GM12878 (cell line): ENCODE results near the gene PFKP. TPM values are rescaled to one million over a fixed set of nuclear protein-coding genes. Genes with fewer than 3 reads are reported as not detected.

Experiments
- ATAC-seq: fragments of 200-7000 bp; cut with Tn5 transposase; 3 replicates; pipeline ENCODE4 v1.9.1; 2020; ENCODE audit warnings: mild to moderate bottlenecking, moderate library complexity
- BruUV-seq: library from RNA; stranded (reverse); fragments of 400-500 nt; replicated peaks from 2 replicates; lab custom pipeline; 2021; lab: Mats Ljungman, UMichigan
- CTCF ChIA-PET: fragments of 300-600 bp; sonication (Branson Sonifier 250); formaldehyde crosslinking; extraction: SDS; loops from one replicate; lab custom pipeline; 2021; ENCODE audit warnings: inconsistent platforms; lab: Yijun Ruan, JAX
- POLR2A ChIA-PET: fragments of 350-600 bp; formaldehyde crosslinking; extraction: SDS; loops from one replicate; lab custom pipeline; 2021; ENCODE audit warnings: inconsistent platforms; lab: Charles Lee
- RAD21 ChIA-PET: fragments of 300-600 bp; sonication (Branson Sonifier 250); formaldehyde crosslinking; loops from one replicate; lab custom pipeline; 2023; ENCODE audit warnings: antibody characterized with exemption; ENCODE audit not compliant: unreplicated experiment; lab: Charles Lee
- SMC1A ChIA-PET: fragments of 300-600 bp; sonication (Branson Sonifier 250); formaldehyde crosslinking; loops from one replicate; lab custom pipeline; 2023; ENCODE audit not compliant: unreplicated experiment, uncharacterized antibody; lab: Charles Lee
- DNase-seq: peaks from one replicate; pipeline ENCODE4 v3.0.0-alpha.2; 2011; ENCODE audit warnings: low read depth, low spot score
- FAIRE-seq: peaks from 3 replicates; lab custom pipeline; 2011; peaks lifted over from hg19 to GRCh38; lab: Jason Lieb, UNC
- H2AFZ ChIP-seq: 2 replicates; pipeline ENCODE4 v1.6.0; 2011; ENCODE audit warnings: low read depth, low read length, control low read depth; ENCODE audit not compliant: control insufficient read depth
- H3K27ac ChIP-seq: 2 replicates; pipeline ENCODE4 v1.5.1; 2011; ENCODE audit warnings: control low read depth; ENCODE audit not compliant: control insufficient read depth, insufficient read depth
- H3K27me3 ChIP-seq, 2 experiments: replicated peaks in 1 of 2; 2 replicates each; pipeline versions ENCODE4 v1.6.0 to v1.6.1; 2011; ENCODE audit warnings: low read length in 1 of 2; ENCODE audit not compliant: control insufficient read depth in 2 of 2, insufficient read depth in 2 of 2
- H3K36me3 ChIP-seq, 2 experiments: 2 replicates each; pipeline ENCODE4 v1.5.1; 2011; ENCODE audit warnings: low read length in 1 of 2; ENCODE audit not compliant: control insufficient read depth in 2 of 2, insufficient read depth in 2 of 2
- H3K4me1 ChIP-seq: 2 replicates; pipeline ENCODE4 v1.6.1; 2011; ENCODE audit warnings: mild to moderate bottlenecking, low read length, moderate library complexity, mixed read lengths; ENCODE audit not compliant: control insufficient read depth, insufficient read depth
- H3K4me2 ChIP-seq: 2 replicates; pipeline ENCODE4 v1.6.0; 2011; ENCODE audit warnings: control low read depth; ENCODE audit not compliant: control insufficient read depth, insufficient read depth
- H3K4me3 ChIP-seq: fragments of 200-600 bp; sonication (generic); 2 replicates; pipeline ENCODE4 v1.5.1; 2016
- H3K79me2 ChIP-seq: 2 replicates; pipeline ENCODE4 v1.6.0; 2011; ENCODE audit warnings: low read length; ENCODE audit not compliant: control insufficient read depth, insufficient read depth
- H3K9ac ChIP-seq: 2 replicates; pipeline ENCODE4 v1.8.0; 2011; ENCODE audit warnings: low read length, control low read depth, mixed read lengths; ENCODE audit not compliant: control insufficient read depth, insufficient read depth
- H3K9me3 ChIP-seq: replicated peaks from 3 replicates; pipeline ENCODE4 v1.5.1; 2011; ENCODE audit warnings: mild to moderate bottlenecking, low read length; ENCODE audit not compliant: control insufficient read depth, insufficient read depth
- H4K20me1 ChIP-seq: 2 replicates; pipeline ENCODE4 v1.6.0; 2011; ENCODE audit not compliant: control insufficient read depth, insufficient read depth
- CHD4 ChIP-seq: fragments of 200-600 bp; sonication (generic); IDR thresholded peaks from 2 replicates; pipeline ENCODE4 v1.6.1; 2016; ENCODE audit warnings: mild to moderate bottlenecking
- NFYA ChIP-seq: IDR thresholded peaks from 2 replicates; pipeline ENCODE4 v1.6.1; 2011; ENCODE audit warnings: low read depth, mild to moderate bottlenecking, low read length, improper control_type of control experiment, borderline replicate concordance
- TBL1XR1 ChIP-seq: IDR thresholded peaks from 2 replicates; pipeline ENCODE4 v1.6.1; 2012; ENCODE audit warnings: low read depth, low read length, improper control_type of control experiment
- TCF3 ChIP-seq: IDR thresholded peaks from 2 replicates; pipeline ENCODE4 v1.6.1; 2012; ENCODE audit warnings: low read depth, mild to moderate bottlenecking, low read length, borderline replicate concordance; ENCODE audit not compliant: insufficient read depth
- ZNF217 ChIP-seq: fragments of 450-650 bp; IDR thresholded peaks from 2 replicates; pipeline ENCODE4 v1.6.1; 2017; ENCODE audit warnings: antibody characterized with exemption, mild to moderate bottlenecking
- WGBS: methylation state at CpG from one replicate; pipeline ENCODE4 v1.1.6; 2016; ENCODE audit warnings: low lambda C conversion rate; ENCODE audit not compliant: insufficient replicate concordance, insufficient coverage; ENCODE audit errors: missing lambda C conversion rate; 5-methylcytosine and 5-hydroxymethylcytosine counted together
- in situ Hi-C: fragments of 300-500 bp; cut with MboI; formaldehyde crosslinking; loops from 9 replicates; pipeline ENCODE4 v1.14.3; 2018; ENCODE audit warnings: mixed read lengths
- intact Hi-C: fragments of 100-400 bp; cut with micrococcal nuclease; formaldehyde crosslinking; loops from one replicate; pipeline ENCODE4 v1.14.2; 2022; ENCODE audit not compliant: unreplicated experiment
- polyA plus RNA-seq, 11 experiments: library from polyadenylated mRNA; depleted of rRNA in 4 of 11; unstranded in 6 of 11; stranded (reverse) in 5 of 11; fragments of >200 nt; fragmentation: Nextera tagmentation in 4 of 11; fragmentation: Illumina TruSeq in 1 of 11; extraction: Ambion mirVana in 4 of 11; extraction: Trizol in 1 of 11; gene quantifications; 1 replicate in 1 of 11; 2 replicates in 10 of 11; pipeline versions ENCODE4 v1.2.1 to v1.2.3, GENCODE V29; 2011 to 2016; ENCODE audit warnings: inconsistent platforms in 2 of 11, missing spikeins in 2 of 11, low read depth in 1 of 11
- total RNA-seq, 4 experiments: library from RNA; depleted of rRNA in 3 of 4; stranded (reverse); fragments of >200 nt in 3 of 4; fragmentation: Illumina TruSeq in 1 of 4; extraction: Trizol in 1 of 4; gene quantifications; 2 replicates each; pipeline versions ENCODE4 v1.2.1 to v1.2.3, GENCODE V29; 2013 to 2021
- TF ChIP-seq, protein P1 (sequence below): fragments of 450-650 bp; IDR thresholded peaks from 2 replicates; pipeline ENCODE4 v1.6.1; 2017; ENCODE audit warnings: antibody characterized with exemption, mild to moderate bottlenecking, moderate library complexity

Gene PFKP
- total and polyA plus RNA-seq, 10 of the 15 experiments (the other 5 are each of a cell fraction or from before 2014, with no cell fraction given): 27.0 to 145 (median 95.7) TPM

DNA sequence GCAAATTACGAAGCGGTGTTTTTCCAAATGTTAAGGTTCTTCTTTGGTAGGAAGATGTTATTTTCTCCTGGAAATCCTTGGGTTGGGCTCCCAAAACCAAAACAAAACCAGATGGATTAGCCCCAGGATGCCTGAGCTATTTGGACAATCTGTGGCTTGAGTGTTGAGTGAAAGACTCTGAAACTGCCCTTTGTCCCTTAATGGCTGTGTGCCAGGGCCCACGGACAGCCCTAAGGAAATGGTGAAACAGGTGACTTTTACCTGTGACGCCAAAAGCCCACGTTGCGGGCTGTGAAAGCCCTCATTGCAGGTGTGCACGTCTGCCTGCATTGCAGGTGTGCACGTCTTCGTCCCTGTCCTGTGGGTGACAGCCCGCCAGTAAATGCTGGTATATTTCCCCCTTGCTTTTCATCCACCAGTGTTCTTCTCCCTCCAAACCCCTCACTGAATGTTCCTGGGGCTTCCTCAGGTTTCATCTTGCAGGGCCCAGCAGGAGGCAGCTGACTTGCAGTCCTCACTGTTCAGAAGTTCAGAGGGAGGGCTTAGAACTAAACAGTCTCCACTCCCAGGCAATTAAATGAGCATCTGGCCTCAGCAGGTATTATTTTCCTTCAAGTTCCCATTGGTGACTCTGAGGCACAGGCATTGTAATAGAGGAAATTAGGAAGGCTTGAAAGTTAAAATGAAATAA lies 10.7 kb downstream of the PFKP start (continued):
- no peak for TF ChIP-seq TCF3

DNA sequence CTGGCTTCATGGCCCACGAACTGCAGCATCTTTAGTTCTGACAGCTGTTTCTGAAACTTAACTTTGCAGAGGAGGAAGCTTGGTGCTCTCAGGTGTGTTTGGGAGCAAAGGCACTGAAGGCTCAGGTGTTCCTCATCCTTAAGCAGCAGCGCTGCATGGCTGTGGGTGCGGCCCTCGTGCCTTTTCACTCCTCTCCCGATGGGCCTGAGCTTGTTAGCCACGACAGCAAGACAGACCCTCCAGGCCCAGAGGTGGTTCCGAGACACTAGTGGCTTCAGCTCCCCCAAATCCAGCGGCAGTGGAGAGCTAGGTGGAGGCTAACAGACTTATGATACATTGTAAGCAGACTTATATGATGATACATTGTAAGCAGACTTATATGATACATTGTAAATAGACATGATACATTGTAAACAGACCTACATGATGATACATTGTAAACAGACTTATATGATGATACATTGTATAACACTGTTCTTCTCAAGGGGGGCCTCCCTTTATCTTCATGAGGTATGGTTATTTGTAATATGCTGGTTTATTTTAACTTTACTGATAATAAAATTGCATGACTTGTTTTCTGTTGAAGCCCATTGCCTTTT lies 14.1 kb downstream of the PFKP start:
- TF ChIP-seq NFYA (no peak), TBL1XR1 (no peak), CHD4 (no peak), ZNF217 (no peak)
- TF ChIP-seq, protein P1, sequence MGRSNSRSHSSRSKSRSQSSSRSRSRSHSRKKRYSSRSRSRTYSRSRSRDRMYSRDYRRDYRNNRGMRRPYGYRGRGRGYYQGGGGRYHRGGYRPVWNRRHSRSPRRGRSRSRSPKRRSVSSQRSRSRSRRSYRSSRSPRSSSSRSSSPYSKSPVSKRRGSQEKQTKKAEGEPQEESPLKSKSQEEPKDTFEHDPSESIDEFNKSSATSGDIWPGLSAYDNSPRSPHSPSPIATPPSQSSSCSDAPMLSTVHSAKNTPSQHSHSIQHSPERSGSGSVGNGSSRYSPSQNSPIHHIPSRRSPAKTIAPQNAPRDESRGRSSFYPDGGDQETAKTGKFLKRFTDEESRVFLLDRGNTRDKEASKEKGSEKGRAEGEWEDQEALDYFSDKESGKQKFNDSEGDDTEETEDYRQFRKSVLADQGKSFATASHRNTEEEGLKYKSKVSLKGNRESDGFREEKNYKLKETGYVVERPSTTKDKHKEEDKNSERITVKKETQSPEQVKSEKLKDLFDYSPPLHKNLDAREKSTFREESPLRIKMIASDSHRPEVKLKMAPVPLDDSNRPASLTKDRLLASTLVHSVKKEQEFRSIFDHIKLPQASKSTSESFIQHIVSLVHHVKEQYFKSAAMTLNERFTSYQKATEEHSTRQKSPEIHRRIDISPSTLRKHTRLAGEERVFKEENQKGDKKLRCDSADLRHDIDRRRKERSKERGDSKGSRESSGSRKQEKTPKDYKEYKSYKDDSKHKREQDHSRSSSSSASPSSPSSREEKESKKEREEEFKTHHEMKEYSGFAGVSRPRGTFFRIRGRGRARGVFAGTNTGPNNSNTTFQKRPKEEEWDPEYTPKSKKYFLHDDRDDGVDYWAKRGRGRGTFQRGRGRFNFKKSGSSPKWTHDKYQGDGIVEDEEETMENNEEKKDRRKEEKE: no peak
- TF ChIP-seq, all 136 proteins: peak for 0
- Histone ChIP-seq H3K27me3 (no peaks in the 10 kb centered on the region), H3K27ac (no peak overlapping the region), H3K9me3 (no peaks in the 10 kb centered on the region), H3K79me2 (peaks cover 31% of the 10 kb centered on the region), H3K9ac (no peak overlapping the region), H3K4me1 (no peaks in the 10 kb centered on the region), H3K4me2 (no peak overlapping the region), H3K36me3 (peaks cover 9 to 12% of the 10 kb centered on the region in 2 experiments; a peak in 3 of 4 replicates), H2AFZ (no peak overlapping the region), H3K4me3 (no peak overlapping the region), H4K20me1 (peaks cover 19% of the 10 kb centered on the region; the same call in 1 of the 2 replicates)
- ChIA-PET RAD21 (no interaction called here), SMC1A (no interaction called here), CTCF (interaction anchor here (0.6 kb wide), 1 partner anchor 40 kb away, joined by 3 read pairs; no protein-coding TSS in a partner anchor), POLR2A (interaction anchor here (0.9 kb wide), 1 partner anchor 12 kb away, joined by 3 read pairs; no protein-coding TSS in a partner anchor)
- BruUV-seq: no TSS peak
- 88% methylated on average over 8 of the region's 8 CpGs for WGBS
- no peak for DNase-seq
- in situ Hi-C loops (no loop called here), intact Hi-C loops (no loop called here)
- peak; percentile 18 for FAIRE-seq
- no peak for ATAC-seq
